ENCODE measurements around the gene MYH14. TPM values are rescaled to one million over a fixed set of nuclear protein-coding genes. Genes with fewer than 3 reads are reported as not detected.

Gene MYH14
- total and polyA plus RNA-seq, 2 of the 8 experiments (the other 6 are each of a cell fraction or from before 2014, with no cell fraction given) = 17.3 to 28.6 TPM

DNA sequence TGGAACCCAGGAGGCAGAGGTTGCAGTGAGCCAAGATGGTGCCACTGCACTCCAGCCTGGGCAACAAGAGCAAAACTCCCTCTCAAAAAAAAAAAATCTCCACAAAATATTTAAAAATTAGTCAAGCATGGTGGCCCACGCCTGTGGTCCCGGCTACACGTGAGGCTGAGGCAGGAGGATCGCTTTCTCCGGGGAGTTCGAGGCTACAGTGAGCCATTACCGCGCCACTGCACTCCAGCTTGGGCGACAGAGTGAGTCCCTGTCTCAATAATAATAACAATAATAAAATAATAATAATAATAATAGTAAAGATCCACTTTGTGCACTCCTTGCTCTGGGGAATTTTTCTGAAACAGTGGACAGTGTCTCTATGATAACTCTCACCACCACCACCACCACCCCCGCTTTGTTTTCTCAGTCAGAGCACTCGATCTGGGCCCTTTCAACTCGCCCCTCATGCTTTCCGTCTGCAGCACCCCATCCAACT is 153.3 kb downstream of the MYH14 start:
- whole genome bisulfite sequencing, 2 experiments (ENCODE audit: extremely low coverage in 1 of 2, insufficient coverage in 1 of 2, insufficient read length in 1 of 2, insufficient replicate concordance in 2 of 2, low coverage in 1 of 2, low lambda C conversion rate in 2 of 2, missing lambda C conversion rate in 1 of 2) = 63% methylated on average over 13 of the region's 13 CpGs; no CpG with 5 or more reads in 1 of the 2 experiments
- ChIA-PET CTCF (ENCODE audit: partially characterized antibody) (interaction anchor here (0.7 to 3.2 kb wide), 31 partner anchors 9 to 566 kb away, joined by 3 to 13 read pairs (median 4); partner anchors contain the start of genes NAPSA and NR1H2), POLR2A (ENCODE audit: partially characterized antibody) (interaction anchor here (0.8 to 1.4 kb wide), 5 partner anchors 13 to 122 kb away, joined by 3 to 4 read pairs (median 3); no protein-coding TSS in a partner anchor)
- H4K20me1 ChIP-seq (replicated peaks in 1 of 2; ENCODE audit: control insufficient read depth in 1 of 2, insufficient read depth in 2 of 2, low read length in 2 of 2) = no peaks in the 10 kb centered on the region
- no peaks in the 10 kb centered on the region for H3K79me2 ChIP-seq (ENCODE audit: control insufficient read depth in 1 of 2, insufficient read depth in 2 of 2, low read length in 2 of 2)
- no peaks in the 10 kb centered on the region for H3K79me1 ChIP-seq (ENCODE audit: low read depth, low read length)
- no peaks in the 10 kb centered on the region for H3K9me3 ChIP-seq (ENCODE audit: insufficient read depth in 2 of 2, low read depth in 1 of 2, low read length in 1 of 2)
- H3K9ac ChIP-seq (replicated peaks in 1 of 4; ENCODE audit: extremely low read depth in 1 of 4, low read depth in 3 of 4, low read length in 3 of 4) = no peak overlapping the region
- no peaks in the 10 kb centered on the region; a peak in 2 of 7 replicates for H3K27me3 ChIP-seq (replicated peaks in 1 of 4; ENCODE audit: control insufficient read depth in 3 of 4, extremely low read depth in 1 of 4, insufficient read depth in 3 of 4, low read length in 3 of 4)
- no peak overlapping the region for H2BK15ac ChIP-seq (ENCODE audit: low read length)
- FAIRE-seq = no peak
- no peaks in the 10 kb centered on the region for H3K23me2 ChIP-seq (ENCODE audit: low read depth, low read length)
- H2BK120ac ChIP-seq (replicated peaks; ENCODE audit: low read depth, low read length) = no peak overlapping the region
- H3K4me3 ChIP-seq (ENCODE audit: extremely low read depth in 1 of 4, insufficient read depth in 2 of 4, low read depth in 3 of 4, low read length in 4 of 4) = no peak overlapping the region
- H2BK5ac ChIP-seq (ENCODE audit: low read depth, low read length) = no peak overlapping the region
- no peak overlapping the region for H2AK5ac ChIP-seq (ENCODE audit: low read depth, low read length)
- H2AFZ ChIP-seq (ENCODE audit: low read length) = no peak overlapping the region
- H3K14ac ChIP-seq (ENCODE audit: insufficient read length) = no peak overlapping the region
- H3K4me1 ChIP-seq (replicated peaks in 1 of 4; ENCODE audit: control insufficient read depth in 3 of 4, insufficient read depth in 4 of 4, low read length in 3 of 4) = peaks cover 0 to 2% (median 0%) of the 10 kb centered on the region in 4 experiments; a peak in 2 of 7 replicates
- DNase-seq (ENCODE audit: low read depth in 1 of 2, low spot score in 2 of 2) = no peak
- H3K56ac ChIP-seq (replicated peaks; ENCODE audit: insufficient read length, low read depth, low read length) = no peak overlapping the region
- H4K5ac ChIP-seq (ENCODE audit: insufficient read length, low read depth, low read length) = no peak overlapping the region
- no peak overlapping the region for H4K8ac ChIP-seq (ENCODE audit: extremely low read depth, insufficient read depth, low read length)
- no peaks in the 10 kb centered on the region for H3K36me3 ChIP-seq (ENCODE audit: control insufficient read depth in 2 of 4, insufficient read depth in 4 of 4, low read length in 3 of 4)
- no peak overlapping the region for H3K18ac ChIP-seq (ENCODE audit: extremely low read depth, low read length)
- H3K4me2 ChIP-seq (ENCODE audit: insufficient read depth in 1 of 2, low read depth in 2 of 2, low read length in 2 of 2) = no peak overlapping the region
- H2BK12ac ChIP-seq (ENCODE audit: low read depth, low read length) = no peak overlapping the region
- H4K91ac ChIP-seq (replicated peaks; ENCODE audit: insufficient read length, low read length) = no peak overlapping the region
- H3K27ac ChIP-seq (ENCODE audit: low read depth, low read length) = no peak overlapping the region
- H3K4ac ChIP-seq (replicated peaks; ENCODE audit: insufficient read length, low read depth, low read length) = no peak overlapping the region
- no peak overlapping the region for H2BK20ac ChIP-seq (ENCODE audit: low read length)
- TF ChIP-seq POLR2A (IDR thresholded peaks at IDR 0.05; ENCODE audit: control extremely low read depth in 1 of 2, low read depth in 2 of 2, low read length in 2 of 2) = no peak
- no peak for TF ChIP-seq EZH2 (IDR thresholded peaks at IDR 0.05; ENCODE audit: low read depth, low read length, severe bottlenecking)
- no peak overlapping the region for H3K23ac ChIP-seq (ENCODE audit: insufficient read length)
